NCI-H2107 (cell line): Measurements from ENCODE around the gene LYPD6.

Experiments
- DNase-seq: peaks from one replicate; lab custom pipeline; 2025; lab: John Stamatoyannopoulos, UW

The LYPD6 gene

GRCh38 chr2:149513461-149513860 lies 183.1 kb downstream of the LYPD6 start:
- no peak for DNase-seq
